WTC11 (cell line): ENCODE results near the gene GRK6. TPM values are rescaled to one million over a fixed set of nuclear protein-coding genes. Genes with fewer than 3 reads are reported as not detected.
A peak's percentile ranks its signal among the peaks of the same experiment; 100 is the strongest.

Source experiments
- ARID4B ChIP-seq: sonication (generic); formaldehyde crosslinking; IDR thresholded peaks from 2 replicates; pipeline ENCODE4 v1.8.0; 2023; ENCODE audit warnings: missing genetic modification reagents, mild to moderate bottlenecking, borderline replicate concordance
- FOXP1 ChIP-seq: sonication (generic); formaldehyde crosslinking; IDR thresholded peaks from 2 replicates; pipeline ENCODE4 v1.8.0; 2022; ENCODE audit warnings: missing genetic modification reagents, mild to moderate bottlenecking, moderate library complexity, borderline replicate concordance
- IRF2 ChIP-seq: sonication (generic); formaldehyde crosslinking; IDR thresholded peaks from 2 replicates; pipeline ENCODE4 v1.8.0; 2022; ENCODE audit warnings: low read depth, missing genetic modification reagents, borderline replicate concordance
- JAZF1 ChIP-seq: fragments of 250-450 bp; sonication (Bioruptor Pico); IDR thresholded peaks from 2 replicates; pipeline ENCODE4 v1.9.0; 2021; ENCODE audit warnings: moderate library complexity, mild to moderate bottlenecking, inconsistent platforms
- NFE2L1 ChIP-seq: sonication (generic); formaldehyde crosslinking; IDR thresholded peaks from 2 replicates; pipeline ENCODE4 v1.8.1; 2023; ENCODE audit warnings: missing genetic modification reagents
- PRDM15 ChIP-seq: sonication (generic); formaldehyde crosslinking; IDR thresholded peaks from 2 replicates; pipeline ENCODE4 v1.8.0; 2022; ENCODE audit warnings: missing genetic modification reagents
- PRRX2 ChIP-seq: fragments of 250-450 bp; sonication (Bioruptor Pico); IDR thresholded peaks from 2 replicates; pipeline ENCODE4 v1.8.0; 2021; ENCODE audit warnings: mild to moderate bottlenecking
- RORB ChIP-seq: fragments of 250-450 bp; sonication (Bioruptor Pico); IDR thresholded peaks from 2 replicates; pipeline ENCODE4 v1.9.0; 2021; ENCODE audit warnings: mild to moderate bottlenecking
- SOX15 ChIP-seq: fragments of 250-450 bp; sonication (Bioruptor Pico); IDR thresholded peaks from 2 replicates; pipeline ENCODE4 v1.9.0; 2021; ENCODE audit warnings: mild to moderate bottlenecking
- TCF7 ChIP-seq: sonication (generic); formaldehyde crosslinking; IDR thresholded peaks from 2 replicates; pipeline ENCODE4 v1.8.0; 2022; ENCODE audit warnings: mild to moderate bottlenecking, low read depth, missing genetic modification reagents, moderate library complexity
- TEAD1 ChIP-seq: sonication (generic); formaldehyde crosslinking; IDR thresholded peaks from 2 replicates; pipeline ENCODE4 v1.8.0; 2022; ENCODE audit warnings: mild to moderate bottlenecking, missing genetic modification reagents
- TEAD4 ChIP-seq: sonication (generic); formaldehyde crosslinking; IDR thresholded peaks from 2 replicates; pipeline ENCODE4 v1.8.0; 2022; ENCODE audit warnings: mild to moderate bottlenecking, missing genetic modification reagents
- ZNF263 ChIP-seq: sonication (generic); formaldehyde crosslinking; IDR thresholded peaks from 2 replicates; pipeline ENCODE4 v1.8.1; 2022; ENCODE audit warnings: low read depth, mild to moderate bottlenecking, moderate library complexity, missing genetic modification reagents
- ZNF416 ChIP-seq: fragments of 250-450 bp; sonication (Bioruptor Pico); IDR thresholded peaks from 2 replicates; pipeline ENCODE4 v1.9.0; 2021; ENCODE audit warnings: mild to moderate bottlenecking, inconsistent platforms
- ZSCAN18 ChIP-seq: fragments of 250-450 bp; sonication (Bioruptor Pico); IDR thresholded peaks from 2 replicates; pipeline ENCODE4 v2.1.2; 2022; ENCODE audit warnings: mild to moderate bottlenecking, moderate library complexity
- total RNA-seq: library from RNA; stranded (reverse); gene quantifications from 3 replicates; pipeline ENCODE4 v1.2.3, GENCODE V29; 2021
- TF ChIP-seq, protein P1 (sequence below): sonication (generic); formaldehyde crosslinking; IDR thresholded peaks from 2 replicates; pipeline ENCODE4 v1.8.1; 2023; ENCODE audit warnings: mild to moderate bottlenecking, moderate library complexity, missing genetic modification reagents
- TF ChIP-seq, protein P2 (sequence below): sonication (generic); formaldehyde crosslinking; IDR thresholded peaks from 2 replicates; pipeline ENCODE4 v1.8.1; 2022; ENCODE audit warnings: mild to moderate bottlenecking, missing genetic modification reagents, moderate library complexity, borderline replicate concordance
- TF ChIP-seq, protein P3 (sequence below): sonication (generic); formaldehyde crosslinking; IDR thresholded peaks from 2 replicates; pipeline ENCODE4 v1.8.1; 2022; ENCODE audit warnings: low read depth, mild to moderate bottlenecking, moderate library complexity, missing genetic modification reagents, borderline replicate concordance
- TF ChIP-seq, protein P4 (sequence below): fragments of 250-450 bp; sonication (Bioruptor Pico); IDR thresholded peaks from 2 replicates; pipeline ENCODE4 v1.9.0; 2021; ENCODE audit warnings: mild to moderate bottlenecking, borderline replicate concordance

GRK6 gene
- total RNA-seq, 1 experiment from 2014 or later, result 69.2 TPM

DNA sequence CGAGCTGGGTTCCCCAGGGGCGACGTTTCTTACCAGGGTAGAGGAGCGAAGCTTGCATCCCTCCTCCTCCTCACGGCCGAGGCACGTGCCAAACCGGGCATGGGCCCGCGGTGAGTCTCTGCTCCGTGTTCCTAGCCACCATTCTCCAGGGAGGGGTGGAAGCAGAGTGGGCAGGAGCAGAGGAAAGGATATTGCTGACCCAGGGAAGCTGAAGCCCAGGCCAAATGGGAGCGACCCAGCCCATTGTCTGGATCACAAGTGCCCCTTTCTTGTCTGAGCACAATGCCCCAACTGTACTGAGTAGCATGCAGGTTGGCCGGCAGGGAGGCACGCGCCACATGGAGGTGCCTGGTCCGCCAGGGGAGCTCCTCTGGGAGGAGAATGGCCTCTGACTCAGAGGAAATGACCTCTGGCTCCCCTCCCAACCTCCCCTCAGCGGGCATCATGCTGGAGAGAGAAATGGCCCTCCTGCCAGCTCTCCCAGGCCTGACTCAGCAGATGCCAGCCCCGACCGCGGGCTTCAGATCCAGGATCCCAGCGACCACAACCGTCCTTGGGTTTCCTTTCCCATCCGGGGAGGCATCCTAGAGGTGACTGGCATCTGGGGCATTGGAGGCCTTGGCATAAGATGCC lies 21.3 kb downstream of the GRK6 start (continued):
- TF ChIP-seq, protein P1, sequence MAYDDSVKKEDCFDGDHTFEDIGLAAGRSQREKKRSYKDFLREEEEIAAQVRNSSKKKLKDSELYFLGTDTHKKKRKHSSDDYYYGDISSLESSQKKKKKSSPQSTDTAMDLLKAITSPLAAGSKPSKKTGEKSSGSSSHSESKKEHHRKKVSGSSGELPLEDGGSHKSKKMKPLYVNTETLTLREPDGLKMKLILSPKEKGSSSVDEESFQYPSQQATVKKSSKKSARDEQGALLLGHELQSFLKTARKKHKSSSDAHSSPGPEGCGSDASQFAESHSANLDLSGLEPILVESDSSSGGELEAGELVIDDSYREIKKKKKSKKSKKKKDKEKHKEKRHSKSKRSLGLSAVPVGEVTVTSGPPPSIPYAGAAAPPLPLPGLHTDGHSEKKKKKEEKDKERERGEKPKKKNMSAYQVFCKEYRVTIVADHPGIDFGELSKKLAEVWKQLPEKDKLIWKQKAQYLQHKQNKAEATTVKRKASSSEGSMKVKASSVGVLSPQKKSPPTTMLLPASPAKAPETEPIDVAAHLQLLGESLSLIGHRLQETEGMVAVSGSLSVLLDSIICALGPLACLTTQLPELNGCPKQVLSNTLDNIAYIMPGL, result no peak
- TF ChIP-seq FOXP1 (CRISPR knock-in tag), result 0 out of 2 replicates have a peak, but pooled peaks have one; percentile 10
- no peak for TF ChIP-seq IRF2 (CRISPR knock-in tag)
- TF ChIP-seq SOX15, result no peak
- no peak for TF ChIP-seq TEAD4 (CRISPR knock-in tag)
- TF ChIP-seq ZNF263 (CRISPR knock-in tag), result no peak
- TF ChIP-seq ZSCAN18 (CRISPR knock-in tag), result no peak
- no peak for TF ChIP-seq TCF7 (CRISPR knock-in tag)
- no peak for TF ChIP-seq RORB (CRISPR knock-in tag)
- TF ChIP-seq PRRX2 (CRISPR knock-in tag), result no peak
- TF ChIP-seq, protein P2, sequence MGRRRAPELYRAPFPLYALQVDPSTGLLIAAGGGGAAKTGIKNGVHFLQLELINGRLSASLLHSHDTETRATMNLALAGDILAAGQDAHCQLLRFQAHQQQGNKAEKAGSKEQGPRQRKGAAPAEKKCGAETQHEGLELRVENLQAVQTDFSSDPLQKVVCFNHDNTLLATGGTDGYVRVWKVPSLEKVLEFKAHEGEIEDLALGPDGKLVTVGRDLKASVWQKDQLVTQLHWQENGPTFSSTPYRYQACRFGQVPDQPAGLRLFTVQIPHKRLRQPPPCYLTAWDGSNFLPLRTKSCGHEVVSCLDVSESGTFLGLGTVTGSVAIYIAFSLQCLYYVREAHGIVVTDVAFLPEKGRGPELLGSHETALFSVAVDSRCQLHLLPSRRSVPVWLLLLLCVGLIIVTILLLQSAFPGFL (CRISPR knock-in tag), result no peak
- peak; percentile 41; the same call in 1 of the 2 replicates for TF ChIP-seq NFE2L1 (CRISPR knock-in tag)
- TF ChIP-seq JAZF1 (CRISPR knock-in tag), result no peak
- no peak for TF ChIP-seq PRDM15 (CRISPR knock-in tag)
- TF ChIP-seq, protein P3, sequence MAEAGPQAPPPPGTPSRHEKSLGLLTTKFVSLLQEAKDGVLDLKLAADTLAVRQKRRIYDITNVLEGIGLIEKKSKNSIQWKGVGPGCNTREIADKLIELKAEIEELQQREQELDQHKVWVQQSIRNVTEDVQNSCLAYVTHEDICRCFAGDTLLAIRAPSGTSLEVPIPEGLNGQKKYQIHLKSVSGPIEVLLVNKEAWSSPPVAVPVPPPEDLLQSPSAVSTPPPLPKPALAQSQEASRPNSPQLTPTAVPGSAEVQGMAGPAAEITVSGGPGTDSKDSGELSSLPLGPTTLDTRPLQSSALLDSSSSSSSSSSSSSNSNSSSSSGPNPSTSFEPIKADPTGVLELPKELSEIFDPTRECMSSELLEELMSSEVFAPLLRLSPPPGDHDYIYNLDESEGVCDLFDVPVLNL (CRISPR knock-in tag), result peak; percentile 10; the same call in 1 of the 2 replicates
- TF ChIP-seq ARID4B (CRISPR knock-in tag), result no peak; the same call in 1 of the 2 replicates
- TF ChIP-seq, protein P4, sequence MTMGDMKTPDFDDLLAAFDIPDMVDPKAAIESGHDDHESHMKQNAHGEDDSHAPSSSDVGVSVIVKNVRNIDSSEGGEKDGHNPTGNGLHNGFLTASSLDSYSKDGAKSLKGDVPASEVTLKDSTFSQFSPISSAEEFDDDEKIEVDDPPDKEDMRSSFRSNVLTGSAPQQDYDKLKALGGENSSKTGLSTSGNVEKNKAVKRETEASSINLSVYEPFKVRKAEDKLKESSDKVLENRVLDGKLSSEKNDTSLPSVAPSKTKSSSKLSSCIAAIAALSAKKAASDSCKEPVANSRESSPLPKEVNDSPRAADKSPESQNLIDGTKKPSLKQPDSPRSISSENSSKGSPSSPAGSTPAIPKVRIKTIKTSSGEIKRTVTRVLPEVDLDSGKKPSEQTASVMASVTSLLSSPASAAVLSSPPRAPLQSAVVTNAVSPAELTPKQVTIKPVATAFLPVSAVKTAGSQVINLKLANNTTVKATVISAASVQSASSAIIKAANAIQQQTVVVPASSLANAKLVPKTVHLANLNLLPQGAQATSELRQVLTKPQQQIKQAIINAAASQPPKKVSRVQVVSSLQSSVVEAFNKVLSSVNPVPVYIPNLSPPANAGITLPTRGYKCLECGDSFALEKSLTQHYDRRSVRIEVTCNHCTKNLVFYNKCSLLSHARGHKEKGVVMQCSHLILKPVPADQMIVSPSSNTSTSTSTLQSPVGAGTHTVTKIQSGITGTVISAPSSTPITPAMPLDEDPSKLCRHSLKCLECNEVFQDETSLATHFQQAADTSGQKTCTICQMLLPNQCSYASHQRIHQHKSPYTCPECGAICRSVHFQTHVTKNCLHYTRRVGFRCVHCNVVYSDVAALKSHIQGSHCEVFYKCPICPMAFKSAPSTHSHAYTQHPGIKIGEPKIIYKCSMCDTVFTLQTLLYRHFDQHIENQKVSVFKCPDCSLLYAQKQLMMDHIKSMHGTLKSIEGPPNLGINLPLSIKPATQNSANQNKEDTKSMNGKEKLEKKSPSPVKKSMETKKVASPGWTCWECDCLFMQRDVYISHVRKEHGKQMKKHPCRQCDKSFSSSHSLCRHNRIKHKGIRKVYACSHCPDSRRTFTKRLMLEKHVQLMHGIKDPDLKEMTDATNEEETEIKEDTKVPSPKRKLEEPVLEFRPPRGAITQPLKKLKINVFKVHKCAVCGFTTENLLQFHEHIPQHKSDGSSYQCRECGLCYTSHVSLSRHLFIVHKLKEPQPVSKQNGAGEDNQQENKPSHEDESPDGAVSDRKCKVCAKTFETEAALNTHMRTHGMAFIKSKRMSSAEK (CRISPR knock-in tag), result no peak
- TF ChIP-seq TEAD1 (CRISPR knock-in tag), result no peak
- TF ChIP-seq ZNF416 (CRISPR knock-in tag), result no peak; the same call in 1 of the 2 replicates
